ENCODE data around the gene EEF1B2.
"Not testable (repeated sequence)": the region's sequence is repeated elsewhere in the genome, so short reads cannot be mapped to it uniquely, and the experiment has no call there.

The EEF1B2 gene

DNA sequence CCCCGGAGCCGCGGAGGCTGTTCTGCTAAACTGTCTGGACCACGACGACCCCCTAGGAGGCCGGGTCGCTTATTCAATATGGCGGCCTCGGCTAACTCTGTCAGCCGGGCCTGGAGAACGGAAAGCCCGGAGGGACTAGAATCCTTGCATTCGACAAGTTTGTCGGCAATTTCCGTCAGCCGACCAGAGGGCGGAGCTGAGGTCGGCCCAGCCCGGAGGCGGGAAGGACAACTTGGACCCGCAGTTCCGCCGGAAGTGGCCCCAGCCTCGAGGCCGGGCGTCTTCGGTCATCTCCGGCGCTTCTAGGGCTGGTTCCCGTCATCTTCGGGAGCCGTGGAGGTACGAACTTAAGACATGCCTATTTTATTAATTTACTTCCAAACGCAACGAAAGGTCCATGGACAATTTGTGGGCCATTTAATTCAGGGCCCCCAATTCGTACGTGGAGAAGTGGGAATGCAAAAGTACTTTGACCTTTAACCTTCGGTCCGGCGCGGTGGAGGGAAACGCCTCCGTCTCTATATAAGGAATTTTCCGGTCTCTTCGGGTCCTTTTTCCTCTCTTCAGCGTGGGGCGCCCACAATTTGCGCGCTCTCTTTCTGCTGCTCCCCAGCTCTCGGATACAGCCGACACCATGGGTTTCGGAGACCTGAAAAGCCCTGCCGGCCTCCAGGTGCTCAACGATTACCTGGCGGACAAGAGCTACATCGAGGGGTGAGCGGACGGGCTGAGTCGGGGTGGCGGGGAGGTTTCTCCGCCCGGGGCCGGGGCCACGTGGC lies at the start of gene EEF1B2, which contains the start of gene NDUFS1:
Gene EEF1B2 (plus strand): TSS at position 550 of the 779 bp plus-strand sequence. CDS start 85 bp downstream, at position 635.
Gene NDUFS1 (minus strand): TSS at position 99 of the 779 bp plus-strand sequence. CDS start 5,766 bp downstream, outside the sequence.
- DNase-seq (ENCODE audit: extremely low read depth in 1 of 2, low read depth in 1 of 2): peak; percentile 89 to 94

- no peak for DNase-seq (ENCODE audit: extremely low read depth in 1 of 2, low read depth in 1 of 2)
Measured at GRCh38 chr2:206112108-206112507, 47.6 kb upstream of the EEF1B2 start.

GRCh38 chr2:206112846-206113547 lies 46.7 kb upstream of the EEF1B2 start:
- no peak for DNase-seq (ENCODE audit: extremely low read depth in 1 of 2, low read depth in 1 of 2)

- DNase-seq (ENCODE audit: extremely low read depth in 1 of 2, low read depth in 1 of 2): no peak
Measured at GRCh38 chr2:206115026-206115578, 44.6 kb upstream of the EEF1B2 start.

DNA sequence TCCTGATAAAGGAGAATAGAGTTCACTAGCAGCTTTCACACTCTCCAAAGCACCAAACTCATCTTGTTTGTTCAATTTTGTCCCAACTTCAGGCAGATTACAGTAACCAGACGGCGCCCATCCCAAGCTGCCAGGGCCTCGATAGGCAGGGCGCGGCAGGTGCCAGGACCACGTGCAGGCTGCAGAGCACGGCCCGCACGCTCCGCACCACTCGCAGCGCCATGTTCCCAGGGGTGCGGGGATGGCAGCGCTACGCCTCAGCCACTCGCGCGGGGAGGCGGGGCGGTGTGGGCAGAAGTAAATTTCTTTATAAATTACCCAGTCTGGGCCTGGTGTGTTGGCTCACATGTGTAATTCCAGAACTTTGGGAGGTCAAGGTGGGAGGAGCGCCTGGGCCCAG lies 43.4 kb upstream of the EEF1B2 start:
- no peak for DNase-seq (ENCODE audit: extremely low read depth in 1 of 2, low read depth in 1 of 2)

DNA sequence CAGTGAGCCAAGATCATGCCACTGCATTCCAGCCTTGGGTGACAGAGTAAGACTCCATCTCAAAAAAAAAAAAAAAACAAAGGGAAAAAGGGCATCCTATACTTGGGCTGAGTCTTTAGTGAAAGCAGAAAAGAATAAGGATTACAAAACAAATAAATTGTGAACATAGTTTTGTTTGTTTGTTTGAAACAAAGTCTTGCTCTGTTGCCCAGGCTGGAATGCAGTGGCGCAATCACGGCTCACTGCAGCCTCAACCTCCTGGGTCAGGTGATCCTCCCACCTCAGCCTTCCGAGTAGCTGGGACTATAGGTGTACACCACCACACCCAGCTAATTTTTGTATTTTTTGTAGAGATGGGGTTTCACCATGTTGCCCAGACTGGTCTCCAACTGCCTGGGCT lies 37.1 kb upstream of the EEF1B2 start:
- not testable (repeated sequence) for DNase-seq (ENCODE audit: extremely low read depth in 1 of 2, low read depth in 1 of 2)

GRCh38 chr2:206125901-206126300 lies 33.8 kb upstream of the EEF1B2 start:
- DNase-seq (ENCODE audit: extremely low read depth in 1 of 2, low read depth in 1 of 2): no peak

- DNase-seq (ENCODE audit: extremely low read depth in 1 of 2, low read depth in 1 of 2): no peak
Measured at GRCh38 chr2:206127656-206128055, 32.0 kb upstream of the EEF1B2 start.

GRCh38 chr2:206143451-206143850 lies 16.2 kb upstream of the EEF1B2 start:
- DNase-seq (ENCODE audit: extremely low read depth in 1 of 2, low read depth in 1 of 2): no peak

- DNase-seq (ENCODE audit: extremely low read depth in 1 of 2, low read depth in 1 of 2): no peak
Measured at GRCh38 chr2:206144383-206144782, 15.3 kb upstream of the EEF1B2 start.

- no peak for DNase-seq (ENCODE audit: extremely low read depth in 1 of 2, low read depth in 1 of 2)
Measured at GRCh38 chr2:206145665-206146064, 14.0 kb upstream of the EEF1B2 start.

DNA sequence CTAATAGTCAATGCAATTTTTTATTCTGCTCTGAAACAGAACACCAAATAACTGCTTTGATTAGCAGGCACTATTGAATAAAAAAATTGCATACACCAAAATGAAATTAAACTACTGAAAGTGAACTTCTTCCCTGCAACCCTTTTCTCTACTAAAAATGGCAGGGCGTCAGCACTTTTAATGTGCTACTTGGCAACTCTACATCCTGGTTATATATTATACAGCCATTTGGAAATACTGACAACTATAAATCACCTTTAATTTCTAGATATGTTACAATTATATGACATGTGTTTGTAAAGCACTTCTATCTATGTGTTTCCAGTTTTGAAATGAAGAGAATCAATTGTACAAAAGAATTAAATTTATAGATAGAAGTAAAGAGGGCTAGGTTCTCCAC lies 10.4 kb upstream of the EEF1B2 start:
- DNase-seq (ENCODE audit: extremely low read depth in 1 of 2, low read depth in 1 of 2): no peak

- no peak for DNase-seq (ENCODE audit: extremely low read depth in 1 of 2, low read depth in 1 of 2)
Measured at GRCh38 chr2:206150168-206150567, 9.5 kb upstream of the EEF1B2 start.

DNA sequence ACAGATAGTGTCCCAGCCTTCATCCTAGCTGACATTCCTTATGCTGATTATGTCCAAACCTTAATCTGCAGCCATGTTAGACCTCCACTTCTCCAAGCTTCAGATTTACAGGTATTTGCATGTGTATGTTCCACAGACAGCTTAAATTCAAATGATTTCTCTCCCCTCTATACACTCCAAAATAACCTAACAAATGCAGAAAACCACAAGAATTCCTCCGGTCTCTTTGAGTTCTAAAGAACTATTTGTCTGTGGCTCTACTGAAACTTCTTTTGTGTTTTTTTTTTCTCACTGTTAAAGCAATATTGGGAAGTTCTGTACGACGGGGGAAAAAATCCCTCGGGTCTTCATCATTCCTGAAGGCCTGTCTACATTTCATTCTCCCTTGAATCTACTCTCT lies 9.1 kb upstream of the EEF1B2 start:
- no peak for DNase-seq (ENCODE audit: extremely low read depth in 1 of 2, low read depth in 1 of 2)

DNA sequence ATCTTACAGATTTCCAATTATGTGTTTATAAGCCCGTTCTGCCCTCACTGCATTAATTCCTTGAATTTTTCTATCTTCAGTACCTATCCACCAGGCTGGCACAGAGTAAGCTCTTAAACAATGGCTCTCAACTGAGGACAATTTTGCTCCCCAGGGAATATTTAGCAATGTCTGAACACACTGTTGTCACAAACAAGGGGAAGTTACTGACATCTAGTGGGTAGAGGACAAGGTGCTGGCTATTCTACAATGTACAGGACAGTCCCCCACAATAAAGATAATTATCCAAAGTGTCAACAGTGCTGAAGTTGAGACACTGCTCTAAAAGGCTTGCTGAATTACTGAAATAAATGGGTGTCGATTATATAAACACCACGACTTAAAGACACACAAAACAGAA lies 5.5 kb upstream of the EEF1B2 start:
- DNase-seq (ENCODE audit: extremely low read depth in 1 of 2, low read depth in 1 of 2): no peak

DNA sequence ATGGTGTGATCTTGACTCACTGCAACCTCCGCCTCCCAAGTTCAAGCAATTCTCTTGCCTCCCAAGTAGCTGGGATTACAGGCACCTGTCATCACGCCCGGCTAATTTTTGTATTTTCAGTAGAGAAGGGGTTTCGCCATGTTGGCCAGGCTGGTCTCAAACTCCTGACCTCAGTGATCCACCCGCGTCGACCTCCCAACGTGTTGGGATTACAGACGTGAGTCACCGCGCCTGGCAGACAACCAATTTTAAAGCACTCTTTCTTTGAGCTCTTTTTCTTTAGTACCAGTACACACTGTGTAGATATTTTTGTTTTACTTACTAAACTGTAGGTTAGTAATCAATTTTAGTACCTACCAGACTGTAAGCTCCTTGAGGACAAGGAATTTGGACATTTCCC lies 2.7 kb upstream of the EEF1B2 start:
- not testable (repeated sequence) for DNase-seq (ENCODE audit: extremely low read depth in 1 of 2, low read depth in 1 of 2)

DNA sequence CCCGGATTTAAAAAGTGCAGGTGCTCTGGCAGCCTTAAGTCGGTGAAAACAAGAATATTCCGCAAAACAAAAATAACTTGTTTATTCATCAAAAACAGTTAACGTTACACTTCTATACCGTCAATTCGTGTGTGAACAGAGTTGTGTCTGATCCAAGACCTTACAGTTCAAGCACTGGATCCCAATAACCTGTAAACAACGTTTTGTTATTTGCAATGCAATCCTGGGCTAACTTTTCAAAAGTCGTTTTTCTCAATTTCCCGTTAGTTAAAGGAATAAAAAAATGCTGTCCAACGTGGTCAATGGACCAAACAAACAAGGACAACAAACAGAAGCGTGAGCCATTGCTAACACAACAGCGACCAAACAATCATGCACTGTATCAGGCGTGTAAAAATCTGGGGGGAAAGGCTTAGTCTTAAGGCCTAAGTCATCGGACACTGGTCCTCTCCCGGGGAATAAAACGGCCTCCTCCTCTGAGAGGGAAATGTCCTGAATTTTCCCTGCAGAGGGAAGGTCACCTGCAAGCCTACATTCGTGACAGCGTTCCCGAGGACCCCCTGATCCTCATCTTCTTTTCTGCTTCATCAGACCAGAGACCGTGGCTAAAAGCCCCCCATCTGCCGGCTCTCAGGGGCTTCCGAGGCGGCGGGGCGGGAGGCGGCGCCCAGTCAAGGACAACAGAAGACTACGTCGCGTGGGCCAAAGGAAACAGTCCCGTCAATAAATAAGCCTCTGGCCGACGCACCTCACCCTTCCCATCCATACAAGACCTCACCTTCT lies 941 bp upstream of the EEF1B2 start:
- DNase-seq (ENCODE audit: extremely low read depth in 1 of 2, low read depth in 1 of 2): no peak

GRCh38 chr2:206160125-206160806 lies 571 bp downstream of the EEF1B2 start:
- DNase-seq (ENCODE audit: extremely low read depth in 1 of 2, low read depth in 1 of 2): no peak

DNA sequence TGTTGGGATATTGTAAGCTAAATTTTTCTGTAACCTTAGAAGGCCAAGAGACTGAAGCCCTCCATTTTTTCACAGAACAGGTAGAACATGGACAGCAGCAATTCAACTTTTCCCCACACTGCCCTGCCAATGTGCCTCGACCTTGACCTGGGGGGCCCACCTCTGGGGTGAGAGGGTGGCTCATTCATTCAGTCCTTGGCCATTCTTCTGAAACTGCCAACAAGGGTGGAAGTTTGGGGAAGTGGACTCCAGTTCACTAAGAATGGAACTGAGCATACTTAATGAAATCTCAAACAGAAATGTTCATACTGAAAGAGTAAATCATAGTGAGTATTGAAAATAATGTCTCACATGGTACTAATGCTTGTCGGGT lies 1.1 kb downstream of the EEF1B2 start:
- DNase-seq (ENCODE audit: extremely low read depth in 1 of 2, low read depth in 1 of 2): no peak

GRCh38 chr2:206162401-206162800 lies 2.7 kb downstream of the EEF1B2 start:
- not testable (repeated sequence) for DNase-seq (ENCODE audit: extremely low read depth in 1 of 2, low read depth in 1 of 2)

All from activated CD8-positive, alpha-beta memory T cell treated with anti-CD3 and anti-CD28 coated beads for 1 hour (primary cell).